A549 (cell line): Measurements from ENCODE around the gene SETD3.

Experiments used
- BHLHE40 ChIP-seq: IDR thresholded peaks from 2 replicates; pipeline ENCODE4 v1.6.1; 2012; ENCODE audit warnings: low read depth, low read length, inconsistent platforms
- CTCF ChIP-seq: fragments of >200 bp; sonication (Bioruptor Twin); formaldehyde crosslinking; IDR thresholded peaks from 3 replicates; pipeline ENCODE4 v1.5.1; 2016
- EP300 ChIP-seq, 2 experiments: fragments of >200 bp; sonication (Bioruptor Twin); formaldehyde crosslinking; IDR thresholded peaks; 2 replicates in 1 of 2; 3 replicates in 1 of 2; pipeline ENCODE4 v1.6.1; 2016 to 2017
- KDM1A ChIP-seq: fragments of 200-600 bp; sonication (generic); IDR thresholded peaks from 2 replicates; pipeline ENCODE4 v1.6.1; 2016; ENCODE audit warnings: low read depth, mild to moderate bottlenecking
- NFE2L2 ChIP-seq: fragments of 150-350 bp; conservative IDR thresholded peaks from 2 replicates; pipeline ENCODE4 v1.6.1; 2014; ENCODE audit warnings: low read length
- POLR2A ChIP-seq: IDR thresholded peaks from 2 replicates; pipeline ENCODE4 v1.6.1; 2012; ENCODE audit warnings: mild to moderate bottlenecking, low read length
- RAD21 ChIP-seq, 2 experiments: fragments of >200 bp in 1 of 2; sonication (Bioruptor Twin) in 1 of 2; formaldehyde crosslinking in 1 of 2; IDR thresholded peaks in 1 of 2; conservative IDR thresholded peaks in 1 of 2; 2 replicates in 1 of 2; 3 replicates in 1 of 2; pipeline ENCODE4 v1.6.1; 2012 to 2018; ENCODE audit warnings: inconsistent platforms in 1 of 2
- RFX5 ChIP-seq: fragments of 450-650 bp; IDR thresholded peaks from 2 replicates; pipeline ENCODE4 v1.7.1; 2014; ENCODE audit warnings: antibody characterized with exemption, mild to moderate bottlenecking, moderate library complexity
- USF2 ChIP-seq: fragments of 450-650 bp; IDR thresholded peaks from 2 replicates; pipeline ENCODE4 v1.6.1; 2014; ENCODE audit warnings: antibody characterized with exemption

- TF ChIP-seq CTCF: no peak
- no peak for TF ChIP-seq RAD21 (conservative IDR thresholded peaks at IDR 0.05 in 1 of 2, IDR thresholded peaks at IDR 0.05 in 1 of 2)
- no peak for TF ChIP-seq POLR2A
- TF ChIP-seq KDM1A: no peak
- TF ChIP-seq RFX5: no peak
- no peak for TF ChIP-seq EP300 (IDR thresholded peaks at IDR 0.05)
- no peak for TF ChIP-seq BHLHE40
- no peak for TF ChIP-seq NFE2L2
- TF ChIP-seq USF2: no peak
These were observed 30.0 kb upstream of the SETD3 start for GRCh38 chr14:99510556-99511139.
